Hypothalamus (tissue), 51 donors: ENCODE results near the gene ADAT2.

Experiments used
- DNase-seq, 51 donors: peaks; one replicate each; lab custom pipeline; 2025; lab: John Stamatoyannopoulos, UW

ADAT2 gene

GRCh38 chr6:143399176-143399575 lies 51.3 kb downstream of the ADAT2 start:
- no peak for DNase-seq

GRCh38 chr6:143397227-143398222 lies 53.0 kb downstream of the ADAT2 start:
- peak in 1 of 51 donors; percentile 7 for DNase-seq

- DNase-seq: peak in 2 of 51 donors; percentile 2 to 21
Observed at GRCh38 chr6:143396497-143397226, 53.8 kb downstream of the ADAT2 start.

- no peak for DNase-seq
Observed at GRCh38 chr6:143395699-143396098, 54.8 kb downstream of the ADAT2 start.

GRCh38 chr6:143394389-143394788 lies 56.1 kb downstream of the ADAT2 start:
- DNase-seq: no peak

GRCh38 chr6:143390278-143390677 lies 60.2 kb downstream of the ADAT2 start:
- no peak for DNase-seq

GRCh38 chr6:143385636-143386035 lies 64.9 kb downstream of the ADAT2 start:
- no peak for DNase-seq

- no peak for DNase-seq
Observed at GRCh38 chr6:143376861-143377260, 73.6 kb downstream of the ADAT2 start.

GRCh38 chr6:143376375-143376774 lies 74.1 kb downstream of the ADAT2 start:
- no peak for DNase-seq

GRCh38 chr6:143375022-143375585 lies 75.4 kb downstream of the ADAT2 start:
- no peak for DNase-seq

GRCh38 chr6:143374014-143374413 lies 76.5 kb downstream of the ADAT2 start:
- DNase-seq: no peak
